Lung (tissue), 12 donors: ENCODE data around the gene NDUFS2. TPM values are rescaled to one million over a fixed set of nuclear protein-coding genes. Genes with fewer than 3 reads are reported as not detected.

Experiments used
- ATAC-seq: fragments of 200-7000 bp; cut with Tn5 transposase; one replicate; pipeline ENCODE4 v1.9.1; 2020; ENCODE audit warnings: moderate number of reproducible peaks; ENCODE audit not compliant: insufficient read depth, low FRiP score
- DNase-seq, 3 donors: peaks; one replicate each; pipeline ENCODE4 v3.0.0-alpha.2; 2013 to 2017
- H3K27ac ChIP-seq, 2 donors: one replicate each; pipeline ENCODE4 v1.5.1; 2013; ENCODE audit warnings: mild to moderate bottlenecking in 2 of 2, moderate library complexity in 2 of 2, control low read depth in 1 of 2, inconsistent platforms in 1 of 2, low read depth in 1 of 2, low read length in 1 of 2
- H3K27me3 ChIP-seq, 3 donors: one replicate each; pipeline ENCODE4 v1.5.1; 2013; ENCODE audit warnings: low read length in 2 of 3; ENCODE audit not compliant: control insufficient read depth in 3 of 3, insufficient read depth in 3 of 3
- H3K36me3 ChIP-seq, 4 donors: one replicate each; pipeline ENCODE4 v1.5.1; 2013; ENCODE audit warnings: low read length in 4 of 4, mild to moderate bottlenecking in 1 of 4, moderate library complexity in 1 of 4; ENCODE audit not compliant: control insufficient read depth in 4 of 4, insufficient read depth in 4 of 4
- H3K4me1 ChIP-seq, 5 donors: one replicate each; pipeline ENCODE4 v1.5.1; 2013; ENCODE audit warnings: low read length in 5 of 5, mild to moderate bottlenecking in 2 of 5, moderate library complexity in 1 of 5; ENCODE audit not compliant: control insufficient read depth in 5 of 5, insufficient read depth in 5 of 5
- H3K4me3 ChIP-seq: one replicate; pipeline ENCODE4 v1.5.1; 2013; ENCODE audit warnings: mild to moderate bottlenecking, control low read depth, moderate library complexity
- H3K9ac ChIP-seq, 2 donors: one replicate each; pipeline ENCODE4 v1.5.1; 2013; ENCODE audit warnings: low read length in 2 of 2, control low read depth in 1 of 2; ENCODE audit not compliant: insufficient read depth in 1 of 2
- H3K9me3 ChIP-seq, 4 donors: one replicate each; pipeline ENCODE4 v1.5.1; 2013; ENCODE audit warnings: low read length in 3 of 4, mild to moderate bottlenecking in 1 of 4, moderate library complexity in 1 of 4; ENCODE audit not compliant: control insufficient read depth in 4 of 4, insufficient read depth in 3 of 4
- WGBS, 2 donors: extraction: QIAGEN DNeasy Blood & Tissue Kit; methylation state at CpG; one replicate each; pipeline ENCODE4 v1.1.7; 2013; 5-methylcytosine and 5-hydroxymethylcytosine counted together
- polyA plus RNA-seq, 2 donors: library from polyadenylated mRNA; stranded (reverse); fragments of 200-250 nt; gene quantifications; one replicate each; pipeline ENCODE4 v1.2.1, GENCODE V29; 2013
- total RNA-seq, 2 donors: library from RNA; depleted of rRNA in 1 of 2; stranded (reverse); fragments of >200 nt in 1 of 2; gene quantifications; one replicate each; pipeline ENCODE4 v1.2.1, GENCODE V29; 2014 to 2021
- TF ChIP-seq, protein P1 (sequence below): IDR thresholded peaks from 2 replicates; pipeline ENCODE4 v1.5.1; 2012; ENCODE audit warnings: mild to moderate bottlenecking; ENCODE audit errors: control extremely low read depth, extremely low read depth
- donor health status: control.
- donor health status: control.
- donor health status: Bipolar disorder and iron deficiency.
- donor health status: healthy.
- donor health status: DM: yes; HTN: yes; CAD: no.

The NDUFS2 gene
- total and polyA plus RNA-seq, 4 donors, result 40.2 to 104 (median 88.1) TPM

DNA sequence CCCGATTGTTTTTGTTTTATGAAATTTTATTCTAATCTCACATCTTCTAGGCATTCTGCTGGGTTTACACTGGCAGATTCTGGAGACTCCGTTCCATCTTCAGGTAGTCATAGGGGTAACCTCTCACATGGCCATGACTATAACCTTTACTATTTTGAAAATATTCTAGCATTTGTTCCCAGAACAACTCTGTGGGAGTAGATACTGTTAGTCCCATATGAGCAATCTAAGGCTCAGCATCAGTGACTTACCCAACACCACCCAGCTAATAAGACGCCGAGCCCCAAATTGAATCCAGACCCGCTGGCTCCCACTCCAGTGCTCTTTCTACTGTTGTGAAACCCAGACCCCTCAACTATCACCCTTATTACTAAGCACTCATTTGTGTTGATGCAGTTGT is 13.1 kb upstream of the NDUFS2 start:
- H3K27ac ChIP-seq, result no peak overlapping the region
- no peak for ATAC-seq
- WGBS, 2 donors, result 96 to 98% methylated on average over 5 of the region's 5 CpGs
- peaks cover 3 to 7% (median 5%) of the 10 kb centered on the region in 5 donors for H3K4me1 ChIP-seq
- no peaks in the 10 kb centered on the region for H3K9me3 ChIP-seq
- no peak overlapping the region for H3K4me3 ChIP-seq
- H3K9ac ChIP-seq, result no peak overlapping the region
- TF ChIP-seq, protein P1, sequence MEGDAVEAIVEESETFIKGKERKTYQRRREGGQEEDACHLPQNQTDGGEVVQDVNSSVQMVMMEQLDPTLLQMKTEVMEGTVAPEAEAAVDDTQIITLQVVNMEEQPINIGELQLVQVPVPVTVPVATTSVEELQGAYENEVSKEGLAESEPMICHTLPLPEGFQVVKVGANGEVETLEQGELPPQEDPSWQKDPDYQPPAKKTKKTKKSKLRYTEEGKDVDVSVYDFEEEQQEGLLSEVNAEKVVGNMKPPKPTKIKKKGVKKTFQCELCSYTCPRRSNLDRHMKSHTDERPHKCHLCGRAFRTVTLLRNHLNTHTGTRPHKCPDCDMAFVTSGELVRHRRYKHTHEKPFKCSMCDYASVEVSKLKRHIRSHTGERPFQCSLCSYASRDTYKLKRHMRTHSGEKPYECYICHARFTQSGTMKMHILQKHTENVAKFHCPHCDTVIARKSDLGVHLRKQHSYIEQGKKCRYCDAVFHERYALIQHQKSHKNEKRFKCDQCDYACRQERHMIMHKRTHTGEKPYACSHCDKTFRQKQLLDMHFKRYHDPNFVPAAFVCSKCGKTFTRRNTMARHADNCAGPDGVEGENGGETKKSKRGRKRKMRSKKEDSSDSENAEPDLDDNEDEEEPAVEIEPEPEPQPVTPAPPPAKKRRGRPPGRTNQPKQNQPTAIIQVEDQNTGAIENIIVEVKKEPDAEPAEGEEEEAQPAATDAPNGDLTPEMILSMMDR, result no peak
- H3K27me3 ChIP-seq, result no peaks in the 10 kb centered on the region
- no peak for DNase-seq
- H3K36me3 ChIP-seq, result peaks cover 0 to 4% (median 0%) of the 10 kb centered on the region in 4 donors

DNA sequence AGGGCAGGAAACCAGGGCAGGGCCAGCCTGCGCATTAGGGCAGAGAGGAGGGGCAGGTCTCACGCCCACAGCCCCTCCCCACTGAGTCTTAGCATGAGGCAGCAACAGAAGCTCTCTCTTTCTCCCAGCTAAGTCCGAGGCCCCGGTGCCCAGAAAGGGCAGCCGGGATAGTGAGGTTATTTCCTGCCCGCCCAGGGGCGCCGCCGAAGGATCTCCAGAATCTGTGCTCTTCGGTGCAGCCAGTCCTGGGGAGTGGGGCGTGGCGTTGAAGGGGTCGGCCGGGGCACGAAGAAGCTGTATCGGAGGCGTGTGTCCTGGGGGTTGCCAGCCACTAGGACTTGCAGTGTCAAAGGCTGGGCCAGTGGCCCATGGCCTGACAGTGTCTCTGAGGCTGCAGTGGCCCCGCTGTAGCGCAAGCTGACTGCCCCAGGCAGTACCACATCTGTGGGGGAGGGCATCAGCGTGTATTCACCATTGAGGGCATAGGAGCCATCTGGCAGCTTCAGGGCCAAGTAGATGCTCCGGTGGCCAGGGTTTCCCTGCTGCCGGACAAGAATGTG is 11.1 kb upstream of the NDUFS2 start:
- 71 to 82% methylated on average over 22 of the region's 22 CpGs for WGBS, 2 donors
- Histone ChIP-seq H3K4me3 (no peak overlapping the region), H3K36me3 (peaks cover 0 to 5% (median 0%) of the 10 kb centered on the region in 4 donors), H3K27me3 (no peaks in the 10 kb centered on the region), H3K27ac (no peak overlapping the region), H3K4me1 (peaks cover 0 to 7% (median 0%) of the 10 kb centered on the region in 5 donors), H3K9me3 (no peaks in the 10 kb centered on the region), H3K9ac (no peak overlapping the region)
- no peak for DNase-seq
- no peak for ATAC-seq
- TF ChIP-seq, protein P1, result no peak

DNA sequence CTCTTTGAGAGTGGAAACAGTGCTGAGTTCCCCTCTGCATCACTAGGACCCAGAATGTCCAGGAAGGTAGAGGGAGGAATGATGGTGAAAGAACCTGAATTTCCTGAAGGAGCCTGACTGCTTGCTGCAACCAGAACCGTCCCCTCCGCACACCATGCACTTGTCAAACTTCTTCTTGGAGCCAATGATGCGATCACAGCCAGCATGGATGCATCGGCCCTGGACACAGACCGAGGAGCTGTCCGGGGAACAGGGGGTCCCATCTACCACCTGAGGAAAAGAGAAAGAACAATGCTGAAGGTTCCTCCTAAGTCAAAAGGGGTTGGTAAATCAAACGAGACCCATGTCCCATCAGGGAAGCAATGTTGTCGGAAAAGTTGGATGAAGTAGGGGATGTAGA is 10.2 kb upstream of the NDUFS2 start:
- H3K27me3 ChIP-seq, result no peaks in the 10 kb centered on the region
- no peak overlapping the region for H3K4me3 ChIP-seq
- H3K27ac ChIP-seq, result no peak overlapping the region
- no peak for ATAC-seq
- H3K9ac ChIP-seq, result no peak overlapping the region
- TF ChIP-seq, protein P1, result no peak
- no peak for DNase-seq
- peaks cover 0 to 9% (median 5%) of the 10 kb centered on the region in 5 donors for H3K4me1 ChIP-seq
- WGBS, 2 donors, result 66% methylated on average over 8 of the region's 8 CpGs
- H3K36me3 ChIP-seq, result peaks cover 0 to 5% (median 0%) of the 10 kb centered on the region in 4 donors
- no peaks in the 10 kb centered on the region for H3K9me3 ChIP-seq
